MCF 10A (cell line): ENCODE data around the gene LINGO3. TPM values are rescaled to one million over a fixed set of nuclear protein-coding genes. Genes with fewer than 3 reads are reported as not detected.

Source experiments
- BruUV-seq: library from RNA; stranded (reverse); fragments of 400-500 nt; replicated peaks from 2 replicates; lab custom pipeline; 2021; lab: Mats Ljungman, UMichigan
- CTCF ChIA-PET: fragments of 300-600 bp; sonication (Branson Sonifier 250); formaldehyde crosslinking; extraction: SDS; loops from one replicate; lab custom pipeline; 2021; ENCODE audit warnings: antibody characterized with exemption, inconsistent platforms; lab: Yijun Ruan, JAX
- POLR2A ChIA-PET: fragments of 300-600, 350-650 bp; sonication (Branson Sonifier 250); formaldehyde crosslinking; extraction: SDS; loops from one replicate; lab custom pipeline; 2020; ENCODE audit warnings: antibody characterized with exemption, inconsistent platforms; lab: Yijun Ruan, JAX
- DNase-seq: peaks from one replicate; pipeline ENCODE4 v3.0.0-alpha.2; 2018; ENCODE audit not compliant: unreplicated experiment
- H3K27ac Mint-ChIP-seq: one replicate; pipeline ENCODE4 v1.8.0; 2022; ENCODE audit warnings: mild to moderate bottlenecking, low read depth, mixed read lengths; ENCODE audit not compliant: unreplicated experiment
- H3K27me3 Mint-ChIP-seq: one replicate; pipeline ENCODE4 v1.8.0; 2022; ENCODE audit warnings: mixed read lengths; ENCODE audit not compliant: insufficient read depth, unreplicated experiment
- H3K36me3 Mint-ChIP-seq: one replicate; pipeline ENCODE4 v1.8.0; 2022; ENCODE audit warnings: mild to moderate bottlenecking, moderate library complexity, mixed read lengths; ENCODE audit not compliant: insufficient read depth, unreplicated experiment
- H3K4me1 Mint-ChIP-seq: one replicate; pipeline ENCODE4 v1.8.0; 2022; ENCODE audit warnings: mixed read lengths; ENCODE audit not compliant: insufficient read depth, unreplicated experiment
- H3K4me3 Mint-ChIP-seq: one replicate; pipeline ENCODE4 v1.8.0; 2022; ENCODE audit warnings: mild to moderate bottlenecking, moderate library complexity, mixed read lengths; ENCODE audit not compliant: unreplicated experiment
- H3K9me3 Mint-ChIP-seq: one replicate; pipeline ENCODE4 v1.8.0; 2022; ENCODE audit warnings: mixed read lengths; ENCODE audit not compliant: unreplicated experiment
- intact Hi-C: fragments of 100-400 bp; cut with micrococcal nuclease; formaldehyde crosslinking; loops from 2 replicates; pipeline ENCODE4 v1.14.1; 2022
- total RNA-seq: library from RNA; stranded (reverse); gene quantifications from 2 replicates; pipeline ENCODE4 v1.2.3, GENCODE V29; 2022
- TF ChIP-seq, protein P1 (sequence below): fragments of 200-600 bp; IDR thresholded peaks from one replicate; pipeline ENCODE4 v1.8.0; 2022; ENCODE audit warnings: antibody characterized with exemption, mild to moderate bottlenecking; ENCODE audit not compliant: unreplicated experiment

Gene LINGO3
- total RNA-seq, 1 experiment from 2014 or later: not detected

DNA sequence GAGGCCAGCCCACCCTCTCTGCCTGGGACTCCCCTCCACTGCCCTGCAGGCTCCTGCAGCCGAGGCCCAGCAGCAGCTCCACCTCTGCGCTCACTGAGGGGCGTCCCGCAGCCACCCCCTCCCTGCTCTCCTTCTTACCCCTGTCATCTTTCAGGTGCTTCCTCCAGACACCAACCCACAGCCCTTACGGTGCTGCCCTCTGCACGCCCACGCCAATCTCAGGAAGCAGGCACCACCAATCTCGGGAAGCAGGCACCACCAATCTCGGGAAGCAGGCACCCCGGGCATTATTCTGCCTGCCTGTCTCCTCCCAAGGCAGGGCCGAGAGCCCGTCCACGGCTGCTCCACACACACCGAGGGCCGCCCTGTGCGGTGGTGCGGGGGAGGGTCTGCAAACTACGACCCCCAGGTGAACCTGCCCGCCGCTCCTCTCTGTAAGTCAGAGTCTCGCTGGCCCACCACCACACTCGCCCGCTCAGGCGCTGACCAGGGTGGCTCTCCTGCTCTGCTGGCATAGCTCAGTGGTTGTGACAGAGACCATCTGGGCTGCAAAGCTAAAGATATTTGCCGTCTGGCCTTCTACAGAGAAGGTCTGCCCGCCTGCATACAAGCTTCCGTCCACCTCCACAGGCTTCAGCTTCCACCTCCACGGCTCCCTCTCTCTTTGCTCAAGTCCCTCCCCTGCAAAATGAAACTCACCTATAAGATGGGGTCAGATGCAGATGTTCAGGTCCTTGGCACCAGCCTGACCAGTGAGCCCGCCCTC is 17.5 kb upstream of the LINGO3 start:
- POLR2A ChIA-PET: no interaction called here
- CTCF ChIA-PET: interaction anchor here (0.6 kb wide), 1 partner anchor 52 kb away, joined by 4 read pairs; no protein-coding TSS in a partner anchor
- Mint-ChIP-seq H3K27ac (no peak overlapping the region), H3K9me3 (no peaks in the 10 kb centered on the region), H3K27me3 (no peaks in the 10 kb centered on the region), H3K4me1 (peaks cover 26% of the 10 kb centered on the region), H3K36me3 (peaks cover 47% of the 10 kb centered on the region), H3K4me3 (no peak overlapping the region)
- intact Hi-C loops: no loop called here
- no peak for DNase-seq
- BruUV-seq: no TSS peak
- TF ChIP-seq, protein P1, sequence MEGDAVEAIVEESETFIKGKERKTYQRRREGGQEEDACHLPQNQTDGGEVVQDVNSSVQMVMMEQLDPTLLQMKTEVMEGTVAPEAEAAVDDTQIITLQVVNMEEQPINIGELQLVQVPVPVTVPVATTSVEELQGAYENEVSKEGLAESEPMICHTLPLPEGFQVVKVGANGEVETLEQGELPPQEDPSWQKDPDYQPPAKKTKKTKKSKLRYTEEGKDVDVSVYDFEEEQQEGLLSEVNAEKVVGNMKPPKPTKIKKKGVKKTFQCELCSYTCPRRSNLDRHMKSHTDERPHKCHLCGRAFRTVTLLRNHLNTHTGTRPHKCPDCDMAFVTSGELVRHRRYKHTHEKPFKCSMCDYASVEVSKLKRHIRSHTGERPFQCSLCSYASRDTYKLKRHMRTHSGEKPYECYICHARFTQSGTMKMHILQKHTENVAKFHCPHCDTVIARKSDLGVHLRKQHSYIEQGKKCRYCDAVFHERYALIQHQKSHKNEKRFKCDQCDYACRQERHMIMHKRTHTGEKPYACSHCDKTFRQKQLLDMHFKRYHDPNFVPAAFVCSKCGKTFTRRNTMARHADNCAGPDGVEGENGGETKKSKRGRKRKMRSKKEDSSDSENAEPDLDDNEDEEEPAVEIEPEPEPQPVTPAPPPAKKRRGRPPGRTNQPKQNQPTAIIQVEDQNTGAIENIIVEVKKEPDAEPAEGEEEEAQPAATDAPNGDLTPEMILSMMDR: no peak

DNA sequence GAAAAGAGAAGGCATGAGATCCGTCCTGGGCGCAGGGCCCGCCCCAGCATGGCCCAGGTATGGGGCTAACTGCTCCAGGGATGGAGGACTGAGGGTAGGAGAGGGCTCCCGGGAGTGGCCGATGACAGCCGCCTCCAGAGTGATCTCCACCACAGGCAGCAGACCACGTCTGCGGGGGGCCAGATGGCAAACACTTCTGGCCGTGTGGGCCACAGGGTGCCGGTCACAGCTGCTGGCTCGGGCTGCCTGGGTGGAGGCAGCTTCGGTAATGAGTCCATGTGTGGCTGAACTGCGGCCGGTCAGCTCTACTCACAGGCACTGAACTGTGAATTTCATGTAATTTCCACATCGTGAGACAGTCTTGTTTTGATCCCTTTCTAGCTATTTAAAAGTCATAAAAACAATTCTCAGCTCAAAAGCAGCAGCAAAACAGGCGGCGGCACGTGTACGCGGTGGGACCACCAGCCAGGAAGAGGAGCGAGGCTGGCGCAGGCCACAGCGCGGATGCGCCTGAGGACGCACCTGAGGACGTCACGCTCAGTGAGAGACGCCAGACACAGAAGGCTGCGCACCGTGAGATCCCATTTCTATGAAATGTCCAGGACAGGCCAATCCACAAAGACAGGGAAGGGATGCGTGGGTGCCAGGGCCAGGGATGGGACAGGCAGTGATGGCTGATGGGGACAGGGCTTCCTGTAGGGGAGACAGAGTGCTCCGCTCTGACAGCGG is 16.4 kb upstream of the LINGO3 start:
- no TSS peak for BruUV-seq
- TF ChIP-seq, protein P1: no peak
- no peak overlapping the region for H3K4me3 Mint-ChIP-seq
- intact Hi-C loops: no loop called here
- H3K27ac Mint-ChIP-seq: no peak overlapping the region
- H3K9me3 Mint-ChIP-seq: no peaks in the 10 kb centered on the region
- CTCF ChIA-PET: no interaction called here
- POLR2A ChIA-PET: no interaction called here
- no peak for DNase-seq
- H3K36me3 Mint-ChIP-seq: peaks cover 42% of the 10 kb centered on the region
- peaks cover 16% of the 10 kb centered on the region for H3K4me1 Mint-ChIP-seq
- no peaks in the 10 kb centered on the region for H3K27me3 Mint-ChIP-seq

DNA sequence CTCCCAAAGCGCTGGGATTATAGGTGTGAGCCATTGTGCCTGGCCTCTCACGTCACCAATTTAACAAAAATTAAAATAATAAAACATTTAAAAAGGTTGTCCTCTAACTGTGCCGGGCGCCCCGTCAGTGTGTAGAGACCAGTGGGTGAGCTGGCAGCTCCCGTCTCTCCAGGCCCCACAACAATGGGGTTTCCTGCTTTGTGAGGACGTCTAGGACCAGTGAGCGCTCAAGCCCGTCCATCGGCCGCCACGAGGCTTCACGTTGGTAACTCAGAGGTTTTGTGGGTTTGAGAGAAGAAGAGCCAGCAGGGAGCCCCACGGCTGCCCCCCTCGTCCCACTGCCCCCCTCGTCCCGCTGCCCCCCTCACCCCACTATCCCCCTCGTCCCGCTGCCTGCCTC is 15.8 kb upstream of the LINGO3 start:
- Mint-ChIP-seq H3K4me3 (no peak overlapping the region), H3K27ac (no peak overlapping the region), H3K4me1 (peaks cover 12% of the 10 kb centered on the region), H3K9me3 (no peaks in the 10 kb centered on the region), H3K36me3 (peaks cover 36% of the 10 kb centered on the region), H3K27me3 (no peaks in the 10 kb centered on the region)
- no TSS peak for BruUV-seq
- CTCF ChIA-PET: no interaction called here
- DNase-seq: no peak
- TF ChIP-seq, protein P1: no peak
- intact Hi-C loops: no loop called here
- POLR2A ChIA-PET: no interaction called here

DNA sequence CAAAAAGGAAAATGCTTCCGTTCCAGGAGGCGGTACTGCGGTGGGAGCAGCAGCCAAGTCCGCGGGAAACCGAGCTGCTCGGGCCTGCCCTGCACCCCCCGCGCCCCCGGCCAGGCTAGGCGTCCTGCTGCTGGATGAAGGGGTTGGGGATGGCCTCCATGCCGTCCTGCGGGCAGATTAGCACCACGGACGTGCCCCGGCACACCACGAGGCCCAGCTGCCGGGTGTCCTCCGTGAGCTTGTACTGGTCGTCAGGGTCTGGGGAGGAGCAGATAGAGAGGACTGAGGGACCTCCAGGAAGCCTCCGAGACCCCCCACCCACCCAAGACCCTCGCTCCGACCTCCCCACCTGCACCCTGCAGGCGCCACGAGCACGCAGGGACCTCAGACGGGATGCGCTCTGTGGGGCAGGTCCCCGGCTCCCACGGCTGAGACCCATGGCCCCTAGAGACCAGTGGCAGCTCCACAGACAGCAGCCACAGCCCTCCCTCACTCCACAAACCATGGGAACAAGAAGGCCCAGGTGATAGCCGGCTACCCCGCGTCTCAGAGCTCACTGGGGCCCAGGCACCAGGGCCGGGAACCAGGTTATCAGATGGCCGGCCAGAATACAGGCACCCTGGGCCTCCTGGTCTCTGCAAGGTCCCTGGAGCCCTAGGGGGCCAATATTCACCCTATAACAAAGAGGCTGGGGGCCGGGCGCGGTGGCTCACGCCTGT is 13.8 kb upstream of the LINGO3 start:
- POLR2A ChIA-PET: interaction anchor here (0.7 kb wide), 1 partner anchor 251 kb away, joined by 5 read pairs; no protein-coding TSS in a partner anchor
- Mint-ChIP-seq H3K9me3 (no peaks in the 10 kb centered on the region), H3K27me3 (no peaks in the 10 kb centered on the region), H3K36me3 (peaks cover 29% of the 10 kb centered on the region), H3K27ac (no peak overlapping the region), H3K4me3 (no peak overlapping the region), H3K4me1 (peaks cover 7% of the 10 kb centered on the region)
- intact Hi-C loops: no loop called here
- CTCF ChIA-PET: interaction anchor here (0.6 to 1.2 kb wide), 4 partner anchors 13 to 1191 kb away, joined by 3 to 4 read pairs (median 4); no protein-coding TSS in a partner anchor
- DNase-seq: no peak
- TF ChIP-seq, protein P1: no peak
- BruUV-seq: no TSS peak
